H4 (cell line): ENCODE results near the gene CHCHD6. TPM values are rescaled to one million over a fixed set of nuclear protein-coding genes. Genes with fewer than 3 reads are reported as not detected.

Experiments used
- DNase-seq: peaks from one replicate; pipeline ENCODE4 v3.0.0-alpha.2; 2015; ENCODE audit warnings: low spot score
- total RNA-seq: library from RNA; depleted of rRNA; stranded (reverse); fragments of >200 nt; shearing (Covaris generic); gene quantifications from 2 replicates; pipeline ENCODE4 v1.2.3, GENCODE V29; 2014

CHCHD6 gene
- total RNA-seq, 1 experiment from 2014 or later, result 16.5 TPM

DNA sequence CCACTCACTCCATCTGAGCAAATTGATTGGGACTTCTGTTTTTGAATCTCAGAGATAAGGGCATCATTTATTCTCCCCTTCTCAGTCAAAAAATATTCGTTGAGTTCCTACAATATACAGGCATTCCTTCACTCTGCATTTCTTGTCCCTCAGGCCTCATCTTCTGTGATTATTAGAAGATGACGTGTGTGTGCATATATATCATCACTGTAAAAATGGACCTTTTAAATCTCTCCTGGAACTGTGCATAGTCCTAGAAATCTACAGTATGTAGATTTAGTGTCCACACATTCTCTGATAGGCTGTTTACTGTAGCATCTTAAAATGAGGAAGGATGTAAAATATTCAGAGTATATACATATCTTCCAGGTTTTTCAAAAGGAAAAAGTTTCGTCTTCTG is 235.7 kb downstream of the CHCHD6 start:
- DNase-seq, result no peak

DNA sequence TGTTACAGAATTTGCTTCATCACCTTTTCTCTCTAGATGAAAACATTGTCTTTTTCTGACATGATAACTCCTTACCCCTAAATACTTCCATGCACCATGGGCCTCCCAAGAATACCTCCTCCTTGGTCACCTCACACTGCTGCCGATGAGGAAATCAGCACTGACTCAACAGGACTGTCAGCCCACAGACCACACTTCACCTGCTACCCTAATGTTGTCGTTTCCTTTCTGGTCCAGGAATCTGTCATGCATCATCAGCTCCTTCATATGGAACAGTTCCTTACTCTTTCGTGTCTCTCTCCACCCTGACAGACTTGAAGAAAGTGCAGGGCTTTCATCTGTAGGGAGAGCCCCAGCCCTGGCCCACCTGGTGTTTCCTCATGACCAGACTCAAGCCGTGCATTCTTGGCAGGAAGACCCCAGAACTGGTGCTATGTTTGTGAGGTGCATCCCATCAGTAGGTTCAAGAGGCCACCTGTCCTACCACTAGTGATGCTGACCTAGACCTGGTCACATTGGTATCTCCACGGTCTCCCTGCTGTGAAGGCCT is 237.8 kb downstream of the CHCHD6 start:
- no peak for DNase-seq

GRCh38 chr3:126944089-126944965 is 240.3 kb downstream of the CHCHD6 start:
- DNase-seq, result no peak

DNA sequence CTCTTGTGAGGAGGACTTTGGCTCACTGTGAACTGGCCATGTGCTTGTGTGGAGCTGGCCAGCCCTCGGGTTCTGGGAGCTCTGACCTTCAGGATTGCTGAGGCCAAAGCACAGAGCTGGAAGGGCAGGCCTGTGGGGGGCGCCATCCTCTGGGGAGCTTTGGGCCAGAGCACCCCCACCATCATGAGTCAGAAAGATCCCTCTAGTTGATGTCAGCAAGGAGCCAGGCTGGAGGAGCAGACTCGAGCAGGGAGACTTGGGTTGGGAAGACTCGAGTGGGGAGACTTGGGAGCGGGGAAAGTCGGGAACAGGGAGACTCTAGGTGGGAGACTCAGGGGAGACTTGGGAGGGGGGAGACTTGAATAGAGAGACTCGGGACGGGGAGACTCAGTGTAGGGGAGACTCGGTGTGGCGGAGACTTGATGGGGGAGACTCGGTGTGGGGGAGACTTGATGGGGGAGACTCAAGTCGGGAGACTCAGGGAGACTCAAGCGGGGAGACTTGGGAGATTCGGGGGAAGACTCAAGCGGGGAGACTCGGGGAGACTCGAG is 241.2 kb downstream of the CHCHD6 start:
- no peak for DNase-seq

GRCh38 chr3:126945891-126946290 is 241.9 kb downstream of the CHCHD6 start:
- no peak for DNase-seq

DNA sequence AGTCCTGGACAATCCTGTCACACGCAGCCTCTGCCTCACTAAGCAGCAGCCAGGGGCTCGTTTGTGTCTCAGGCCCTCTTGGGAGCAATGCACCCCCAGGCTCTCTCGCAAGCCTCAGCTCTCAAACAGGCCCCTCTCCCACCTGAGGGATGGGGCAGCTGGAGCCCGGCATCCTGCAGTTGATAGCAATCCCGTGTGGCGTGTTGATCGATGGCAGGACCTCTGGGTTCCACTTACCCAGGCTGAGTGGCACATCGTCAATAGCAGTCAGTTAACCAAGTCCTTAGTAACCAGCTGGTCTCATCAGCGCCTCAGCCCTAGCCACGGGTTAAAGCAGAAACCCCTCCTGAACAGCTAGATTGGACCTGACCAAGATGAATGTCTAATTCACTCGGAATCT is 242.4 kb downstream of the CHCHD6 start:
- DNase-seq, result no peak

- no peak for DNase-seq
These were observed 243.4 kb downstream of the CHCHD6 start for GRCh38 chr3:126947429-126947828.

- no peak for DNase-seq
These were observed 245.0 kb downstream of the CHCHD6 start for GRCh38 chr3:126948980-126949535.

GRCh38 chr3:126951561-126951960 is 247.5 kb downstream of the CHCHD6 start:
- DNase-seq, result no peak

DNA sequence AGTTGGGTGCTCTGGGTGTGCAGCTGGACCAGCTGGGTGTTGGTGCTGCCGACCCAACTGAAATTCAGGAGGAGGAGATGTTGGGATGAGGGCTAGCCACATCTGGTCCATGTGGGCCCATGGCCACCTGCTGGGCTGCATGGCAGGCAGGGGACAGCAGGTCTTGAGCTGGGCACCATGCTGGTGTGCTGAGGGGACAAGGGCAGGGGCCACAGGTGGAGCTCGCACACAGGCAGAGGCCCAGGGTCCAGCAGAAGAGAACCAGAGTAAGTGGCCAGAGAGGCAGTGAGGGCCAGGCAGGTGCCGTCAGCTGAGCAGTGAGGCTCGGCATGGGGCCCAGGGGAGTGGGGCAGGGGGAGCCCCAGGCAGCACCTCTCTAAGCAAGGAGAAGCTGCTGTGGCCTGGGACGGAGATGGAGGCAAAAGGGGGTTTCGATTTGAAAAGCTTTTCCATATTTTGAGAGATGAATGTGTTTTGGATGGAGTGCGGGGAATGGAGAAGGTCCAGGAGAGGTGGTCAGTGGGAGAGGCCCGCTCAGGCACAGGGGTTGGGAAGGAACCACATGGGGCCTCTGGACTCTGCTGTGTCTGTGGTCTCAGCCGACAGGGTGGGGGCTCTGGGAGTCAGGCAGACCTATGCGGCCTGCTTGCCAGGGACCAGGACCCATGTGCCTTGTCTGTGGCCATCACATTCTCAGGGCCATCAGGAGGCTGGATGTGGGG is 248.4 kb downstream of the CHCHD6 start:
- no peak for DNase-seq

GRCh38 chr3:126952983-126953660 is 249.1 kb downstream of the CHCHD6 start:
- DNase-seq, result no peak

DNA sequence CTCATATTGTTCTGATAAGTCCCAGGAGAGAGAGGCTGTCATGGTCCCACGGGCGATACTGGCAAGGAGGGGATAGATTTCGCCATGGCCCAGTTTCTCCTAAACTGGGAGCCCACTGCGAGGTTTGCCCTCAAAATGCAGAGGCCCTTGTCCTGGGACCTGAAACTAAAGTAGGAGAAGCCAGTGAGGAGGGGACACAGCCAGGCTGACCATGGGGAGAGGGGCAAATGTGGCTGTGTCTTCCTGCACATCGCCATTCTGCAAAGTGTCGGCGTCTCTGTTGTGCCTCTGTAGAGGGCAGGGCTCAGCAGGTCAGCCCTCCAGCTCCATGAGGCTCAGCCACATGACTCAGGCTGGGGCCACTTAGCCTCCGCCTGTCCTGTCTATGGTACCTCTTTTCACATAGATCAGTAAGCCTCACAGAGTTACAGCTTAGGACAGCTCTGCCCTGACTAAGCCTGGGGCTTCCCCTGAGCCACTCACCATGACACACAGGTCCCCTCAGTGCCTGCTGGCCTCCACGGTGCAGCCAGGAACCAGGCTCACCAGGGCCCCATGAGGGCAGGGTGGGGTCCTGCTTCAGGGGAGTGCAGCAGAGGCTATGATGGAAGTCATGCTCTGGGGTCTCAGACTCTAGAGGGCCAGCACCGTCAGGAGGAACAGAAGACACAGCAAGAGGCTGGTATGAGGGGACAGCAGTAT is 250.3 kb downstream of the CHCHD6 start:
- no peak for DNase-seq

GRCh38 chr3:126955004-126955790 is 251.2 kb downstream of the CHCHD6 start:
- no peak for DNase-seq

- no peak for DNase-seq
These were observed 252.3 kb downstream of the CHCHD6 start for GRCh38 chr3:126956361-126956760.

DNA sequence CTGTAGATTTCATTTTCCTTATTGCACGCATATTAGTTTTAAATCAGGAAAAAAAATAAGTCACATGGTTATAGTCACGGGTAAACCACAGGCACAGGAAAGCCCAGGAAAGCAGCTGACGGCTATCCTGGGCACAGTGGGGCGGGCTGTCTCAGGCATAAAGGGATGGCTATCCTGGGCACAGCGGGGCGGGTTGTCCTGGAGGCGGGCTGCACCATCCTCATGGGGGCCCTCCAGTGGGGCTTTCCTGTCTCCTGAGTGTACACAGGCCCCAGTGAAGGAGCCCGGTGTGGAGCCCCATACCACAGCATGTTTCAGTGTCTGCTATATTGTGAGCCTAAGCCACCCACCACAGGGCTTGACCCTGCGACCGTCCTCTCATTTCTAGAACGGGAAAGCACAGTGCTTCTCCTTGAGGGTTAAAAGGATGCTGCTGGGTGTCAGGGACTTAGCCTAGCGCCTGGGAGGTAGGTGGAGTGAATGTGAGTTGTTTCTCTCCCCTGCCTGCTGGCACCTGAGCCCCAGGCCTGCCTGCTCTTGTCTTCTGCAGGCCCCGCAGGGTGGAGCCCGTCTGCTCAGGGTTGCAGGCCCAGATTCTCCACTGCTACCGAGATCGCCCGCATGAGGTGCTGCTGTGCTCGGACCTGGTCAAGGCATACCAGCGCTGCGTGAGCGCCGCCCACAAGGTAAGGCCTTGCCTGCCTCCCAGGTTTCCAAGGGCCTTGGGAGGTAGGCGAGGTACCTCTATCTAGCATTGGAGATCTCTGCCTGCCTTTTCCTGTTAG is 253.0 kb downstream of the CHCHD6 start:
- DNase-seq, result no peak

DNA sequence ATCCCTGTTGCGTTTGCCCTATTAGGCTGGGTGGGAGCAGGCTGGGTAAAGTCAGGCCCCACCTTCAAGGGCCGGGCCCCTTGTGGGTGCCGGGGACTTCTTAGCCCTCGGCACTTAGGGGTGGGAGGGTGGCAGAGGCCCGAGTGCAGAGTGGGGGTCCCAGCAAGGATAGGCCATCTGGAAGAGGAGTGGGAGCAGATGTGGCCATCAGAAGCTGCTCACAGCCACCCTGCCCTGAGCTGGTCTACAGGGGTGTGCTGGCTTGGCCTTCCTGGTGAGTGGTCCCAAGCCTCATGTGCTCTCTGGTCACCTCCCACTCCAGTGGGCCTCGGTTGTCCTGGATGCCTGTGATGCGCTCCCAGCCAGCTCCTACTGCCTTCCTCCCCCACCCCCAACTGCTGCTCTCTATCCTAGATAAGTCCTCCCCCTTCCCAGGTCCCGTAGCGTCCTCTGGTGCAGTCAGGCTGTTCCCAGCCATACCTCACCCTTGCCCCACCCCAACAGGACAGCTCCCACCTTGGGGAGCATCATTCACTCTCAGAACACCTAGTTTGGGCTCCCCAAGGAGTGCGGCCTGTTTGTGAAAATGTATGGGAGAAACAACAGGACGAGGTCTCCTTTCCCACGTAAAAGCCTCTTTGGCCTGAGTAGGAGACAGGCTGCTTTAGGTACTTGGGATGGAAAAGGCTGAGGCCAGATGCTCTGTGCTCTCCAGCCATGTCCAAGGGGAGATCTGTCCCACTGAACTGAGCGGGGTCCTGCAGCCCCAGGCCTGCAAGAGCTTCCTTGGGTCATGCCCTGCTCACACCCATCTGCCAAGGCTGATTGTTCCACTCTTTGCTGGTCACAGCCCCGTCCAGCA is 254.0 kb downstream of the CHCHD6 start:
- no peak for DNase-seq

GRCh38 chr3:126958638-126959085 is 254.6 kb downstream of the CHCHD6 start:
- no peak for DNase-seq
